ENCODE results near the gene ANLN.
"Not testable (repeated sequence)": the region's sequence is repeated elsewhere in the genome, so short reads cannot be mapped to it uniquely, and the experiment has no call there.

ANLN gene

DNA sequence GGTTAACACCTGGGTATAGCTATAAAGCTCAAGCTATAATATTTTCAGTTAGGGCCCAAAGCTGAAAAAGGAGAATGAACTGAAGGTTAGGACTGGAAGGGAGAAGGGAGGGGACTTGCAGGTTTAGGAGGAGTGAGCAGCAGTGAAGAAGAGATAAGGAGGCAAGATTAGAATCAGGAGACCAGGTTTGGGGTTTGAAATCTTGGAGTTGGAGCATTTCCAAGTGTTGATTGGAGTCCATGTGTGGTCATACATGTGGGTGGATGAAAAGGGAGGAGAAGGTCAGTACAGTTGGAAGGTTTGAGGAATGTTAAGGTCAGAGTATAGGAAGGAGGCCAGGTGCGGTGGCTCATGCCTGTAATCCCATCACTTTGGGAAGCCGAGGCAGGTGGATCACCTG lies 8.6 kb upstream of the ANLN start:
- no peak for DNase-seq

DNA sequence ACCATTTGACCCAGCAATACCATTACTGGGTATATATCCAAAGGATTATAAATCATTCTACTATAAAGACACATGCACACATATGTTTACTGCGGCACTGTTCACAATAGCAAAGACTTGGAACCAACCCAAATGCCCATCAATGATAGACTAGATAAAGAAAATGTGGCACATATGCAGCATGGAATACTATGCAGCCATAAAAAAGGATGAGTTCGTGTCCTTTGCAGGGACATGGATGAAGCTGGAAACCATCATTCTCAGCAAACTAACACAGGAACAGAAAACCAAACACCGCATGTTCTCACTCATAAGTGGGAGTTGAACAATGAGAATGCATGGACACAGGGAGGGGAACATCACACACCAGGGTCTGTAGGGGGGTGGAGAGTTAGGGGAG lies 6.4 kb upstream of the ANLN start:
- DNase-seq: not testable (repeated sequence)

DNA sequence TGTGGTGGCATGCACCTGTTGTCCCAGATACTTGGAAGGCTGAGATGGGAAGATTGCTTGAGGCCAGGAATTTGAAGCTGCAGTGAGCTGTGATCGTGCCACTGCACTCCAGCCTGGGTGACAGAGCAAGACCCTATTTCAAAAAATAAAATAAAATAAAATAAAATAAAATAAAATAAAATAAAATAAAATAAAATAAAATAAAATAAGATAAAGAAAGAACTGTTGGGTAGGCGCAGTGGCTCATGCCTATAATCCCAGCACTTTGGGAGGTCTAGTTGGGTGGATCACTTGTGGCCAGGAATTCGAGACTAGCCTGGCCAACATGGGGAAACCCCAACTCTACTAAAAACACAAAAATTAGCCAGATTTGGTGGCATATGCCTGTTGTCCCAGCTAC lies 4.0 kb upstream of the ANLN start:
- DNase-seq: not testable (repeated sequence)

DNA sequence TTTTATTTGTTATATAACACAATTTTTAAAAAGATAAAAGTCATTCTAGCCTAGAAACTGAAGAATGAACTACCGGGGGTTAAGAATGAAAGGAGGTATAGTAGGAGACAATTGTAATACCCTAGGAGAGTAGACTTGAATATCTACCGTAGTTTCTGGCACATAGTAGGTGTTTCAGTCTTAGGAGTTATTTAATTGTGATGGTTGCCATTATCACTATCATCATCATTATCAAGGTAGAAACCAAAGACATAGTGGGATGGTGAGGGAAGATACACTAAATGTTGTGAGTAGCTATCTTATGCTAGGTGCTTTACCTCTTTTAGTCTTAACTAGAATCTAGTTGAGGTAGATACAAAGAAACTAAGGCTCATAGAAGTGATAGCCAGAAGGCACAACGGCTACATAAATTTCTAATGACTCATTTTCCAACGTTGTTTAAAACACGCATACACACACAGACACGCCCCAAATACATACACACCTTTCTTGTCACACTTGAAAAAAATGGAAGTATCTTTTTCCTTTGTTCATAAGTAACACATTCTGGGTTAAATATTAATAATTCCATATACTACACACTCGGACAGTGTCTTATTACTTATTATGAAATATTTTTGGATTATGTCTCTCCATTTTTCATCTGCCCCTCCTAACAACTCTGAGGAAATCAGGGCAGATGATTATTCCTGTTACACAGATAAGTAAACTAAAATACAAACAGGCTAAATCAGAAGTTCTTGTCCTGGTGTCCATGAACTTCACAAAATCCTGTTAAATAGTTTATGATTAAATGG lies 2.0 kb upstream of the ANLN start:
- no peak for DNase-seq

DNA sequence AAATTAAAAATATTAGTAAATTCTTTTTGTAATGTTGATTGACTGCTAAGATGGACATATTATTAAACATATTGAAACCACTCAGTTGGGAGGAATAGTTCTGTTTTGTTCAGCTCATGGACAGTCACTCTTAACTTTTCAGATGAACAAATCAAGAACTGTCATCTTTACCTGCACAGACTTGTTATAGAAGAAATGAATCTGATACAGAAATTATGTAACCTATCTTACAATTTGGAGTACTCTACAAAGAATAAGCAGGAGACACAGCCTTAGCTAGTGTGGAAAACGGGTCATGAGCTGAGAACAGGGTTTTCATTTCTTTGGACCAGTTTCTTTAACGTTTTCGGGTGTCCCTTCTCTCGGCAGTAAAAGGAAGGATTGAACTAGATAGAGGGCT lies 1.2 kb upstream of the ANLN start:
- no peak for DNase-seq

DNA sequence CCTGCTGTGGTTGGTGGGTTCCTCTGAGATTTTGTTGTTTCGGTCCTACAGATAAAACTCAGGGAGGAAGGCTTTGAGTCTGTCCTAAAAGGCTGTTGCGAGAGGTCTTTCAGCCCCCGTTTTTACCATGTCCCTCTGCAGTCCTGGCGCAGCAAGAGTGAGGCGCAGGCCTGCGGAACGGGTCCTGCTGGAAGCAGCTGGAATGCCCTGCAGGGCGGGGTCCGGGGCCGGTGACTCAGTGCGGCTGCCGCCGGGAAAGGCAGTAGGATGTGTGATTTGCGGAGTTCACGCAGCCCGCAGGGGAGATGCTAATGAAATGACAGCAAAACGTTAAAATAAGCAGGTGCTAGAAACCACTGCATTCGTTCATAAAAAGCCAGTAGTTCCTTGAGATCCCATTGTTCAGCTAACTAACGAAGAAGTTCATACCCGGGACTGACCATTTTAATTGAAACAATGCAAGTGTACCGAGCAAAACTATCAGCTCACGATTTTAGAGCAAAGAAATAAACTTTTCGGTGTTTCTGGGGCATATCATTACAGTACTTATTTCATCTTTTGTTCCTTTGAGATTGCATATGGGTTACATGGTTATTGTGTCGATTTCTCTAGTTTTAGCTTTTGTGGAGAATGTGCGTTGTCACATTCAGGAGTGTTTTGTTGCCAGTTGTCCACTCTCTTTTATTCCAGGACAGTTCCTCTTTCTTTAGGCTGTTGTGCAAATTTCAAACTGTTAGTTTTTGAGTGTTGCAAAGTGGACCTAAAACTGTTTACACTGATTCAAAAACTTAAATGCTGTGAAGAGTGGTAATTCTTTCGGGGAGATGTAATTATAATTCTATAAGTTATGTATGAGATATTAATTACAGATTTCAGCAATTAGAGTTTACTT lies 783 bp downstream of the ANLN start:
- peak; percentile 93 for DNase-seq

DNA sequence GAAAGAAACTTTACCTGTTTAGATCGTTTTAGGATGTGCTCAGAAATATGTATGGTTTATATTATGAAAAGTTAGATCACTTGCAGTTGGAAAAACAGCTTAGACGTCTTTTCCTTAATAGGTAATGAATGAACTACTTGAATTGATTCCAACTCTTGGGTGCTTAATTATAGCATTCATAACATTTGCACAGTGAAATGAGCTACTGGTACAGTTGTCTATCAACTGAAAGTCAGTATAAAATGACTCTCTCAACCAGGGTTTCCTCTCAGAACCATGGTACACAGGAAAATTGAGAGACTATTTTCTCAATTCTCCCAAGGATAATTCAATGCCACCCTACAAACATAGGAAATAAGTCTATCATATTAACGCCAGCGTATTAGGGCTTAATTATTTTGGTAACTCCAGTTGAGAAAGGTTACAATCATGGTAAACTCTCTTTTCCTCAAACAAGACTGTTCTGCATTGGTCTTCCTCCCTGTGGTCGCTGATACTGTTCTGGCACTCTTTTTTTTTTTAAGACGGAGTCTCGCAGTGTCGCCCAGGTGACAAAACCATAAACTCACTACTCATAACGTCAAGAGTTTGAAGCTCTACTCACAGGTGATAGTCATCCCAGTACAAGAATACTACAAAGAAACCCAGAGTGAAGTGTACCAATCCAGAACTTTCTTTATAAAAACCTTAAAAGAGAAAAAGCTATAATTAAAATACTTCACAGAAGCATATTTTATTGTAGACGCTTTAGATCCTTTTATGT lies 2.0 kb downstream of the ANLN start:
- DNase-seq: peak; percentile 78

DNA sequence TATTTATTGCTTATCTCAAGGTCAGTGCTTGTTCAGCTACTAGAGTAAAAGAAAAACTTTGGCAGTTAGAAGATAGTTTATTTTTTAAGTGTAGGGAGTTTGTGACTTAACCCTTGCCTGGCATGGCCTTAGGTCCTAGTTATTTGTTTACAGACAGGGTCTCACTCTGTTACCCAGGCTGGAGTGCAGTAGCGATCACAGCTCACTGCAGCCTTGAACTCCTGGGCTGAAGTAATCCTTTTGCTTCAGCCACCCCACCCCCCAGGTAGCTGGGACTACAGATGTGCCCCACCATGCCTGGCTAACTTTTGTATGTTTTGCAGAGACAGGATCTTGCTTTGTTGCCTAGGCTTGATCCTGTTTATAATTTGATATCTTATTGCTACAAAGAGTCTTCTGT lies 4.2 kb downstream of the ANLN start:
- DNase-seq: peak; percentile 26

DNA sequence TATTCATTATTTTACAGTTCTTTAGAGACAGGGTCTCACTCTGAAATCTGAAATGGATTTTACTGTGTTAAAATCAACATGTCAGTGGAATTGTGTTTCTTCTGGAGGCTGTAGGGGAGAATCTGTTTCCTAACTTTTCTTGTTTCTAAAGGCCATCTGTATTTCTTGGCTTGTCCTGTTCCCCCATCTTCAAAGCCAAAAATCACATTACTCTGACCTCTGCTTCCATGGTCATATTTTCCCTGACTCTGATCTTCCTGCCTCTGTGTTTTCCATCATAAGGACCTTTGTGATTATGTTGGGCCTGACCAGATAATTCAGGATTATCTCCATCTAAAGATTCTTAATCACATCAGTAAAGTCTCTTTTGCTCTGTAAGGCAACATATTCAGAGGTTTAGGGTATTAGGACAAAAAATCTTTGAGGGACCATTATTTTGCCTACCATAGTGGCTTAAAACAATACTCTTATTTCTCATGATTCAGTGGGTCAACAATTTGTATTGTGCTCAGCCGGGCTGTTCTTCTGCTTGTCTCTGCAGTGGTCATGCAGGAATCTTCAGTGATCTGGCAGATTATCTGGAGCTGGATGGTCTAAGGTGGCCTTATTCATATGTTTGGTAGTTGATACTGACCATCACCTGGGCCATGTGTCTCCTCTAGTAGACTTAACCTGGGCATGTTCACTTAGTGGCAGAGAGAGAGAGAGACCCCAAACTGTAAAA lies 5.7 kb downstream of the ANLN start:
- no peak for DNase-seq

DNA sequence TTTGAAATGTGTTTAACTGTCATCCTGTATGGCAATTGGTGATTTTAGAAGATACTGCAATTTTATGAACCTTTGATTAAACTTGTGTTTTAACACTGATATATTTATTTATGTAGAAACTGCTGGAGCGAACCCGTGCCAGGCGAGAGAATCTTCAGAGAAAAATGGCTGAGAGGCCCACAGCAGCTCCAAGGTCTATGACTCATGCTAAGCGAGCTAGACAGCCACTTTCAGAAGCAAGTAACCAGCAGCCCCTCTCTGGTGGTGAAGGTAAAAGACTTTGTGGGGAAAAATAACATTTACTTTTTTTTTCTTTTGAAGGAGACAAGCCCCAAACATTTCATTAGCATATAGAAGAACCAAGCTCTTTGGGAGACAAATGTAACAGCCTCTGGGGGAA lies 6.5 kb downstream of the ANLN start:
- no peak for DNase-seq

DNA sequence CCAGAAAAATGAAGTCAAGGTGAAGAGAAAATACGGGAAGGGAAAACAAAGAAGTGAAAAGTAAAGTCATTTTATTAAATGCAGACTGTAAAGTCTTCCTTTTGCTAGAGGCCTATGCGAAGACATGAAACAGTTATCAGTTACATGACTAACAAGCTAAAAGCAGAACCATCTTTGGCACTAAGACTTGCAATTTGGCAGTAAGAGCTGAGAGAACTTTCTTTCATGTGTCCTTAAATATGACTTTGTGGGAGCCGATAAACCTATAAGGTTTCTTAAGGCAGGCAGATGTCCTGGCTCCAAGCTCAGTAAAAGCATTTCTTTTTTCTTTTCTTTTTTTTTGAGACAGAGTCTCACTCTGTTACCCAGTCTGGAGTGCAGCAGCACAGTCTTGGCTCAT lies 10.4 kb downstream of the ANLN start:
- DNase-seq: no peak

DNA sequence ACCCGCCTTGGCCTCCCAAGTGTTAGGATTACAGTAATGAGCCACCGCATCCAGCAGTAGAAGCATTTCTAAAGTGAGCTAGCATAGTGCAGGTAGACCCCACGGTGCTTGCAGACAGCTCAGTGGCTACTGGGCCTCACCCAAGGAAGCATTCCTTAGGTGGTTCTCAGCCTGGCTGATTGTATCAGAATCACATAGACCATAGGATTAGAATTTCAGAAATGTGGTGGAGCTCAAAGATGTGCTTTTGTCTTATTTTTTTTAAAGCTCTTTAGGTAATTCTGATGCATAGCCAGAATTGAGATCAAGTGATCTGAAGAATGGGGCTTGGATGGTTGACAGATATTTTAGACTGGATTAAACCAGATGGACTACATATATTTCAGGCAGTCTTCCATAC lies 10.9 kb downstream of the ANLN start:
- no peak for DNase-seq

DNA sequence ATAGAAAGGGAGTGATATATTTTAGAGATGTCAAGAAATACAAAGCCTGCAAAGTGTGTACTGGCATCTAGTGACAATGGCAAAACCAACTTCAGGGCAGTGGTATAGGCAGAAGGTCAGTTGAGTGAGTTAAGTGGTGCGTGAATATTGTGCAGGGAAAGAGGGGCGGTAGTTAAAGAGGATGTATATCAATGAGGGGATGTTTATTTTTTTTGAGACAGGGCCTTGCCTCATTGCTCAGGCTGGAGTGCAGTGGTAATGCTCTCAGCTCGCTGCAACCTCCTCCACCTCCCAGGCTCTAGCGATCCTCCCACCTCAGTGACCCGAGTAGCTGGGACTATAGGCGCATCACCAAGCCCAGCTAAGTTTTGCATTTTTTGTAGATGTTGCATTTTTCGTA lies 13.8 kb downstream of the ANLN start:
- no peak for DNase-seq

DNA sequence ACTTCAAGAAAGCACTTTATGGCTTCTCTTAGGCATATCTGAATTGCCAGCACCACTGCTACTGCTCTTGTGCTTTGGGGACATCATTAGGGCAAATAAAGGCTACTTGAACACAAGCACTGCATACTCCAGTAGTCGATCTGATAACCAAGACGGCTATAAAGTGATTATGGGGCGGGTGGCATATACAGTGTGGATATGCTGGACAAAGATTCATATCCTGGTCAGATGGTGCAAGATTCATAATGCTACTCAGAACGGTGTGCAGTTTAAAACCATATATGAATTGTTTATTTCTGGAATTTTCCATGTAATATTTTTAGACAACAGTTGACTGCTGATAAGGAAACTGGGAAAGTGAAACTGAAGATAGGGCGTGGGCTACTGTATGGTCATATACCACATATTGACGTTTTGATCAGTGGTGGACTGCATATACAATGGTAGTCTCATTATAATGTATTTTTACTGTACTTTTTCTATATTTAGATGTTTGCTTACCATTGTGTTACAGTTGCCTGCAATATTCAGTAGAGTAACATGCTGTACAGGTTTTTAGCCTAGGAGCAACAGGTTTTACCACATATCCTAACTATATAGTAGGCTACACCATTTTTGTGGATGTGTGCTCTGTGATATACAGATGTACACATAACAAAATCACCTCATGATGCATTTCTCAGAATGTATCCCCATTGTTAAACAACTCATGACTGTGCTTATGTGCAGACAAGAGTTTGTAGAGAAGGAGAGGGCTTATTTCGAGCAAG lies 15.2 kb downstream of the ANLN start:
- no peak for DNase-seq

DNA sequence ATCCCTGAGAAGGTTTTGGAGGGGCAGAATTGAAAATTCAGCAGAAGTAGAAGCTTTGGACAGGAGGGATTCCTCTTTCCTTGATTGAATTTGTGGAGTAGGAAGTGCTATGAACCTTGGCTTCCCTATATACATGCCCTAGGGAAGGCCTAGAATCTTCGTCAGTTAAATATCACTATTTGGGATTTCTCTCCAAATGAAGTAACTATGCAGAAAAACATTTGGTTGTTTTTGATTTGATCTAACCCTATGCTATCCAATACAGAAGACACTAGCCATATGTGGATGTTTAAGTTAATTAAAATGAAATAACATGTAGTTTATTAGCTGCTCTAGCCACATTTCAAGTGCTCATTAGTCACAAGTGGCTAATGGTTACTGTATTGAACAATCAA lies 15.7 kb downstream of the ANLN start:
- DNase-seq: no peak

DNA sequence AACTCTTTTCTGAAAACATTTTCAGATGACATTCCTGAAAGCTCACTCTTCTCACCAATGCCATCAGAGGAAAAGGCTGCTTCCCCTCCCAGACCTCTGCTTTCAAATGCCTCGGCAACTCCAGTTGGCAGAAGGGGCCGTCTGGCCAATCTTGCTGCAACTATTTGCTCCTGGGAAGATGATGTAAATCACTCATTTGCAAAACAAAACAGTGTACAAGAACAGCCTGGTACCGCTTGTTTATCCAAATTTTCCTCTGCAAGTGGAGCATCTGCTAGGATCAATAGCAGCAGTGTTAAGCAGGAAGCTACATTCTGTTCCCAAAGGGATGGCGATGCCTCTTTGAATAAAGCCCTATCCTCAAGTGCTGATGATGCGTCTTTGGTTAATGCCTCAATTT lies 16.5 kb downstream of the ANLN start:
- no peak for DNase-seq

DNA sequence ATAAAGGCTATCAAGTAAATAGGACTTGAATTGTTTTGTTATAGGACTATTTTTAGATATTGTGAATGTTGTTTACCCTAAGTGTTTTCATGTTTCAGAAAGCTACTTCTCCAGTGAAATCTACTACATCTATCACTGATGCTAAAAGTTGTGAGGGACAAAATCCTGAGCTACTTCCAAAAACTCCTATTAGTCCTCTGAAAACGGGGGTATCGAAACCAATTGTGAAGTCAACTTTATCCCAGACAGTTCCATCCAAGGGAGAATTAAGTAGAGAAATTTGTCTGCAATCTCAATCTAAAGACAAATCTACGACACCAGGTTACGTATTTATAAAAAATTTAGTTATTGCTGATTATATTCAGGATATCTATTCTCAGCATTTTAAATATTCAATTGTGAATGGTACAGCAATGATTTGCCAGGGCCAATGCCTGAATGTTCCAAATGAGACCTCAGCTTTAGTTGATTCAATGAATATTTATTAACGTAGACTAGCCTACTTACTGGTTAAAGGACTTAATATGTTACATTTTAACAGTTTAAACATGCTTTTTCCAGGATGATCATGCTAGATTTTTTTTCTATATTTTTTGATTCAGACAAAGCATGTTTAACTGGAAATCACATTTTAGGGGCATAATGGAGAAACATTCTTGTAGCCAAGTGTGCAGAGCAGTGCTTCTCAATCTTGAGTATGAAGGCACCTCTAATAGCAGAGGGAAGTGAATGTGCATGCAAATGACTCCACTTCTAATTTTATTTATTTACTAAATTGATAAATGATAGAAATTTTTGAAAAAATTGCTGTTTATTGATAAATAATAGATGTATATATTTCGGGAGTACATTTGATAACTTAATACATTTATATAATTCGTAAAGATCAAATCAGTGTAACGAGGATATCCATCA lies 18.2 kb downstream of the ANLN start:
- no peak for DNase-seq

DNA sequence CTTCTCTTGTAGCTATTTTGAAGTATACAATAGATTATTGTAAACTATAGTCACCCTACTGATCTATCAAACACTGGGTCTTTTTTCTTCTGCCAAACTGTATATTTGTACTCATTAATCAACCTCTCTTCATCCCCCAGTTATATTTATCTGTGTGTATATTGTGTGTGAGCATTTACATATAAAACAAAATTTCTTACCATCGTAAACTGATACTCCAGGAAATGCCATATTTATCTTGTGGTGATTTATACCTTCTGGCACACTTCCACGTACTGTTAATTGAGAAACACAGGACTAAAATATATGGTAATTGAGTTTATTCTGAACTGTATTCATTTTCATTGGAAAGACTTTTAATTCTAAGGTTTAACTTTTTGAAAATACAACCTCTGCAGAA lies 18.9 kb downstream of the ANLN start:
- DNase-seq: peak; percentile 78

DNA sequence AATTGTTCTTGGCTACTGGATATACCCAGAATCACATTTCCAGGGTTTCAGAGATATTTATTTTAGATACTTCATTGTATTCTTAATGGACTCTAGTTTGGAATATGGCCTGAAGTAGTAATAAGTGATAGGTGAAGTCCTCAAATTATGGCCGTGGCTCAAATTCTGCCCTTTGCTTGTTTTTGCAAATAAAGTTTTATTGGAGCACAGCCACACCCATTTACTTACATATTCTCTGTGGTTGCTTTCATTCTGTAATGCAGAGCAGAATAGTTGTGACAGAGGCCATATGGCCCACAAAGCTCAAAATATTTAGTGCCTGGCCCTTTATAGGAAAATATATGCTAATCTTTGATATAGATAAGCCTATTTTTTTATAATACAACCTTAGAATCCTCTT lies 19.5 kb downstream of the ANLN start:
- DNase-seq: peak; percentile 65

DNA sequence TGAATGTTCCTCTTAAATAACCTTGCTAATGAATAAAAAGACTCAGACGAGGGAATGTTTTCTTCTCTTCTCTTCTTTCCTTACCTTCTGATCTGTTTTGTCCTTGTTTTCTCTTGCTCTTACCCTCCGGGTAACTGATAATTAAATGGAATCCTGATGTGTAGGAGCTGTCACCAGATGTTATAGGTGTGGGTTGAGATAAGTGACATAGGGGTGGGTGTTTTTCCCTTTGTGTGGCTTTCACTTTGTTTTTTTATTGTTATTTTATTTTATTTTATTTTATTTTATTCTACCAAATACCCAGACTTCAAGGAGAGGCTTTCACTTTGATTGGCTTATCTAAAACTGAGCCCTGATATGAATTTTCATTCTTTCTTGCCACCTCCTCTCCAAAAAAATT lies 25.5 kb downstream of the ANLN start:
- DNase-seq: no peak

DNA sequence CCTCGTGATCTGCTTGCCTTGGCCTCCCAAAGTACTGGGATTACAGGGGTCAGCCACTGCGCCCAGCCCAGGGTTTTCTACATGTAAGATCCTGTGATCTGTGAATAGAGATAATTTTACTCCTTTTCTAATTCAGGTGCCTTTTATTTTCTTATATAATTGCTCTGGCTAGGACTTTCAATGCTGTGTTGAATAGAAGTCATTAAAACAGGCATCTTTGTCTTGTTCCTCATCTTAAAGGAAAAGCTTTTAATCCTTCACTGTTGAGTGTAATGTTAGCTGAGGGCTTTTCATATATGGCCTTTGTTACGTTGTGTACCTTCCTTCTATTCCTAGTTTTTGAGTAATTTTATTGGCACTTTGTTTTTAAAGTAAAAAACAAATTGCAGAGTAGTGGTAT lies 26.6 kb downstream of the ANLN start:
- DNase-seq: no peak
